ENCODE measurements around the gene CRYGN.

GRCh38 chr7:151449990-151450389, 10.0 kb upstream of the CRYGN start:
- TF ChIP-seq GATA2 (IDR thresholded peaks at IDR 0.05; ENCODE audit: low read depth, low read length) (no peak), GATA3 (IDR thresholded peaks at IDR 0.05; ENCODE audit: low read depth, low read length) (no peak)

Measured in SH-SY5Y (cell line).